GM12864 (cell line): ENCODE measurements around the gene KRT13.

ENCODE experiments used
- DNase-seq: peaks from one replicate; pipeline ENCODE4 v3.0.0-alpha.2; 2011; ENCODE audit warnings: low read depth
- H3K4me3 ChIP-seq: 2 replicates; pipeline ENCODE4 v1.5.1; 2011; ENCODE audit warnings: mild to moderate bottlenecking, low read depth, low read length, control low read depth
- CTCF ChIP-seq: IDR thresholded peaks from 2 replicates; pipeline ENCODE4 v1.5.1; 2011; ENCODE audit warnings: low read depth, mild to moderate bottlenecking, moderate library complexity, low read length, control low read depth, inconsistent platforms; ENCODE audit errors: missing control alignments

KRT13 gene

DNA sequence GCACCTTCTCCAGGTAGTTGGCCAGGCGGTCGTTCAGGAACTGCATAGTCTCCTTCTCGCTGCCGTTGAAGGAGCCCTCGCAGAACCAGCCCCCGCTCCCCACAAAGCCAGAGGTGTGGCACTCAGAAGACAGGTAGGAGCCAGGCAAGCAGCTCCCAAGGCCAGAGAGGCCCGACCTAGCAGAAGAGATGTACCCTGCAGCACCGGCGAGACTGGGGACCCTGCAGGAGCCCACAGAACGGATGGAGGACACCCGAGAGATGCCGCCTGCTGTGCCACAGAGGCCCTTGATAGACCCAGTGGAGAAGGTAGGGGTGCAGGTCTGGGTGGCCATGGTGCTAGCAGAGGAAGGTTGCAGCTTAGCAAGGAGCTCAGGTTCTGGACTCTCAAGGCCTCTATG, 15.9 kb downstream of the KRT13 start, which contains the start of gene KRT36:
KRT36 (minus strand) TSS at position 380 of the 400 bp plus-strand sequence; CDS start at position 334, 46 bp downstream.
- no peak within 1 kb of the TSS for H3K4me3 ChIP-seq
- no peak for DNase-seq
- TF ChIP-seq CTCF = no peak

GRCh38 chr17:41486809-41487530, 18.4 kb downstream of the KRT13 start:
- DNase-seq = no peak
- peak; percentile 79 for TF ChIP-seq CTCF

DNA sequence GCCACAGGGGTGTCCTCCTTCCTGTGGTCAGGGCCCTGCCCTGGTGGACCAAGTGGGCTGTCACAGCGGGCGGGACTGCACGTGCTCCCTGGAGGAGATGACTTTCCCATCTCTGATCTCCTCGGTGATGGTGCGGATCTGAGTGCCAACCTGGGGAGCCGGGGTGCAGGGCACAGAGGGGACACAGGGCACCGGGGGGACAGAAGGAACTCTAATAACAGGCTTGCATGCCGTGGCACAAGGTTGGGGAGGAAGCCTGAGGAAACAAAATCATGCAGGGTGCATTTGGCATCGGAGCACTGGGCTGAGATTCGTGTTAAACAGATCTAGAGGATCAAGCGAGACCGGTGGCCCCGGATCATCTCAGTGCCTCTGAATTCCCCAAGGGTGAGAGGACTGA, 19.1 kb downstream of the KRT13 start:
- no peak overlapping the region for H3K4me3 ChIP-seq
- DNase-seq = no peak
- no peak for TF ChIP-seq CTCF

More at GRCh38 chr17:41486809-41487530, 18.4 kb downstream of the KRT13 start:
- H3K4me3 ChIP-seq = no peak overlapping the region

DNA sequence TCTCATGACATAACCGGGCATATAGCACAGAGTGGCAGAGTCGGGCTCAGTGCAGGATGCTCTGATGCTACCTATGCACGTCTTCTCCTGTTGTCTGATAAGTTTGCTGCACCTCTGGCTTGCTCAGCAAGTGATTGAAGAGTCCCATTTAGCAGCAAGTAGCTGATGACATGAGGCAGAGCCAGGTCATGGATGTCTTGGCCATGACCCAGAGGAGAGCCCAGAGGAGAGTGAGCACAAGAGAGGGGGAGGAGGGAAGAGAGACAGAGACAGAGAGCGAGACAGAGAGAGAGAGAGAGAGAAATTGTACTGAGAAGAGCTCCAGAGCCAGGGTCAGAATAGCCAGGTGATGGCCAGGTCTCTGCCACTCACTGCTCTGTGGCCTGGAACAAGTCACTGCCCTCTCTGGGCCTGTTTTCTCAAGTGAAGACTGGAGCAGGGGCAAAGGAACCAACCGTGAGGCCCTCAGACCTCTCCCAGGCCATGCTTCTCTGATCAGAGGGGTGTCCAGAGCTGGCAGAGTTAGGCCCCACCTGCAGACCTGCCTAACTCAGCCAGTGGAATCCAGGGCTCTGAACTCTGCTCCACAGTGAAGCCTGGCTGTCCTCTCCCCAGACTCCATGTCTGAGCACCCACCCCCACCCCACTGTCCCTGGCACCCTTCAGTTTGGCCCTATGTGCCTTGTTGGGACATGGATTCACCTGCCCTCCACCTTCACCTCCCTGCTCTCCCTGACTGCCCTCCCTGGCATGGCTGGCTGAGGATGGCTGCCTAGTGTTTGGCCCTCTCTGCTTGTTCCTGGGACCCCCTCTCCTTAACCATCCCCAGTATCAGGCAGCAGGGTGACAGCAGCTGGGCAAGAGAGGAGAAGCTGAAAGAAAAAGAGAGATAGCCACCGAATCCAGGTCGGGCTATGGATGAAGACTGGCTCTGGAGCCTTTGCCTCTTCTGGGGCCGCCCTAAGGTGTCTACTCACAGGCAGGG, 20.2 kb downstream of the KRT13 start:
- TF ChIP-seq CTCF = no peak
- H3K4me3 ChIP-seq = no peak overlapping the region
- DNase-seq = no peak

DNA sequence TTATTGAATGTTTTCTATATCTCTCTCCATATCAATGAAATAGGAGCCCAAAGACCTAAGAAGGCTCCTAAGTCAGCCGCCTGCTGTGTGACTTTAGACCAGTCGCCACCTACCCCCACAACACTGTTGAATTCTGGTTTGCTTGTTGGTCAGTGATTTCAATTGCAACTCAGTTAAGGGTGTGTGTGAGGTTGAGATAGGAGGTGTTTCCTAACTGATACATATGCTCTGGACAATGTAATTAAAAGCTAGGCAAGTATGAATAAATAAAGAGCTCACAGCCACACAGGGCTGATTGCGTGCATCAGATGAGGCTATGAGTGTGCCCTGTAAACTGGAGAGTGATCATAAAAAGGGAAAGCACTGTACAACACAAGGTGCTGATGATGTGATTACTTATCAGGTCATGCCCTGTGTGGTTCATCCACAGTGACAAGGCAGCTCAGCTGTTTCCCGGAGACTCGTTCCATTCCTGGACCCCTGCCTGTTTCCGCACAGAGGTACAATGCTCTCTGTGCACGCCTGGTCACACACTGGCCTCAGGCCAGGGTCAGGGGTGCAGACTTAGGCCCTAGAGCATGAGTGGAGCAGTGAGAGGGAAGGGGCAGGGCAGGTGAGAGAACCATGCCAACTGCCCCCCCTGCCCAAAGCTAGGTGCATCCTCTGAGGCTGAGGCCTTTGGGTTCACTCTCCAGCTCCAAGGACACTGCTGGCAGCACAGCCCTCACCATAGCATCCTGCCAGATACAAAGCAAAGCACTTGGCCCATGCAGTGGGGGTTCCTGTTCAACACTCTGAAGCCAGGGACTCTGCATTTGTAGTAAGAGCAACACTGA, 21.2 kb downstream of the KRT13 start:
- no peak overlapping the region for H3K4me3 ChIP-seq
- TF ChIP-seq CTCF = no peak
- no peak for DNase-seq

DNA sequence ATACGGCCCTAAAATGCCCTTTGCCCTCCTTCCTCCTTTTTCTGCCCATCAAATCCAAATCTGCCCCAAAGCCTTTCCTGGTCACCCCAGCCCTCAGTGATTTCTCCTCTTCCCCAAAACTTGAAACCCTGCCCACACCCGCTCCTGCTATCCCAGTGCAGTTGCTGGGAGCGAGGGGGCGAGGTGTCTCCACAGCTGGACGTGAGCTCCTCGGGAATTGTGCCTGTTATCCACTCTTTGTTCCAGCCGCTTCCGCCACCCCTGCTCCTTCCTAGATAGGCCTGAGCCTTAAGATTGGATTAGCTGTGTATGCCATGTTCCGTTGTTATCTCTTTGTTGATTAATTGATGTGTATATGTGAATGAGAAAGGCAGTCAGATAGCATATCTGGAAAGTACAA, 21.9 kb downstream of the KRT13 start:
- DNase-seq = no peak
- TF ChIP-seq CTCF = no peak
- no peak overlapping the region for H3K4me3 ChIP-seq
